Kidney (tissue), 22 donors: ENCODE results near the gene LRRC63. TPM values are rescaled to one million over a fixed set of nuclear protein-coding genes. Genes with fewer than 3 reads are reported as not detected.
"Not testable (repeated sequence)": the region's sequence is repeated elsewhere in the genome, so short reads cannot be mapped to it uniquely, and the experiment has no call there.

ENCODE experiments used
- DNase-seq, 5 donors: peaks; one replicate each; pipeline ENCODE4 v3.0.0-alpha.2; 2013 to 2020
- FAIRE-seq: peaks from 2 replicates; lab custom pipeline; 2012; peaks lifted over from hg19 to GRCh38; lab: Jason Lieb, UNC
- H3K27ac ChIP-seq, 2 donors: one replicate each; pipeline ENCODE4 v1.7.0; 2013; ENCODE audit warnings: low read depth in 2 of 2, low read length in 2 of 2, inconsistent platforms in 1 of 2
- H3K27me3 ChIP-seq: one replicate; pipeline ENCODE4 v1.7.1; 2013; ENCODE audit warnings: low read length, inconsistent platforms; ENCODE audit not compliant: control insufficient read depth, insufficient read depth
- H3K36me3 ChIP-seq, 3 donors: one replicate each; pipeline versions ENCODE4 v1.7.0 to v1.7.1; 2013; ENCODE audit warnings: low read length in 3 of 3, control low read depth in 1 of 3, inconsistent platforms in 1 of 3; ENCODE audit not compliant: insufficient read depth in 3 of 3, control insufficient read depth in 2 of 3
- H3K4me1 ChIP-seq, 3 donors: one replicate each; pipeline versions ENCODE4 v1.7.0 to v1.7.1; 2013; ENCODE audit warnings: low read length in 3 of 3, inconsistent platforms in 1 of 3, low read depth in 1 of 3; ENCODE audit not compliant: control insufficient read depth in 2 of 3, insufficient read depth in 2 of 3
- H3K4me3 ChIP-seq, 3 donors: one replicate each; pipeline versions ENCODE4 v1.7.0 to v1.8.1; 2013; ENCODE audit warnings: low read length in 3 of 3, control low read depth in 1 of 3, inconsistent platforms in 1 of 3
- H3K9ac ChIP-seq, 3 donors: one replicate each; pipeline versions ENCODE4 v1.7.0 to v1.7.1; 2013; ENCODE audit warnings: low read length in 3 of 3, control low read depth in 1 of 3, inconsistent platforms in 1 of 3
- H3K9me3 ChIP-seq, 3 donors: one replicate each; pipeline versions ENCODE4 v1.7.0 to v1.7.1; 2013; ENCODE audit warnings: low read length in 3 of 3, control low read depth in 1 of 3, inconsistent platforms in 1 of 3; ENCODE audit not compliant: control insufficient read depth in 2 of 3, insufficient read depth in 1 of 3
- intact Hi-C: fragments of 100-400 bp; cut with DNase I; formaldehyde crosslinking; loops from one replicate; pipeline ENCODE4 v1.11.1; 2022
- long read RNA-seq, 10 donors: library from polyadenylated mRNA in 1 of 10; unstranded in 1 of 10; transcript quantifications; one replicate each; pipeline ENCODE4 v2.0.0 and lab custom pipeline, GENCODE V29; 2021 to 2026
- polyA plus RNA-seq: library from polyadenylated mRNA; stranded (reverse); fragments of 350-450 nt; fragmentation: Illumina TruSeq; extraction: RNeasy Lipid Tissue Mini Kit (QIAGEN cat#74804); gene quantifications from one replicate; pipeline ENCODE4 v1.2.3, GENCODE V29; 2014; ENCODE audit warnings: low read depth, low replicate concordance; ENCODE audit not compliant: insufficient read depth
- total RNA-seq: library from RNA; stranded (reverse); fragmentation: NEBNext Ultra II Directional; extraction: Animal tissue kit (Norgen Biotek cat#: 25700); gene quantifications from one replicate; pipeline ENCODE4 v1.2.1, GENCODE V29; 2021
- TF ChIP-seq, protein P1 (sequence below): IDR thresholded peaks from 3 replicates; pipeline ENCODE4 v1.5.1; 2012; ENCODE audit warnings: mild to moderate bottlenecking, moderate library complexity, borderline replicate concordance; ENCODE audit not compliant: insufficient read depth; ENCODE audit errors: extremely low read depth
- donor health status: control.
- donor health status: control.
- donor health status: control.
- donor health status: control.
- donor health status: control.
- donor health status: DM: yes; HTN: yes; CAD: no.
- donor health status: Normal renal cell carcinoma (clear cell type).

LRRC63 gene, protein sequence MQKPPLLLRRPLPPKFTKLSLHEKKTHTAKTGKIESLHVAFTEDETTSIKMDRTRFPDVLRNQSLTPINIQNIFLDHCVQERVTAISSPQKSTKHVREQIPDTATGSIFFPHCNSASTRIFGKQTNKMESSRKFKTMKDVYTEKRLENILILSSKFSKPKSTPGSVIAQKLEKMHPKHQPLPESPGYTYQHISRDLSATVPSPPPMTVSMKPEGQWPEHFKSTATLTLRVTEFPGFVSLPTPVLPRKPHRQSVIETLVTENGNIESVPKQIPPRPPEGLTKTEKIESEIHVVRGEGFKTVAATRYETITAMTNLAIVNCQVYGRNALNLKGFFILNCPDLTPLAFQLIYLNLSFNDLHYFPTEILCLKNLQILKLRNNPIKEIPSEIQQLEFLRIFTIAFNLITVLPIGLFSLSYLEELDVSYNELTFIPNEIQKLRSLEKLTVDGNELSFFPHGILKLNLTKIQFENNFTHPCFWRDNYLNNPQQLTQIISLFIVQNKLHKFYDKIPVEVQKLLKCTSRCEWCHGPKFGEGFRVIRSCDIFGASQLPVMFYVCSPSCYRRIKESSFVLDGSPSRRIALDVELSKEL
- 0.31 TPM for total RNA-seq
- 0.17 TPM for polyA plus RNA-seq
- long read RNA-seq, donor 1, result 0 reads
- long read RNA-seq, donor 2, result 0 reads
- long read RNA-seq, donor 3, result 0 reads
- long read RNA-seq, donor 4, result 0 reads
- long read RNA-seq, donor 5, result 0 reads
- long read RNA-seq, donor 6, result 0 reads
- long read RNA-seq, donor 7, result 0 reads
- long read RNA-seq, donor 8, result 0 reads
- long read RNA-seq, donor 9, result 0 reads
- long read RNA-seq, donor 10, result 0 reads

DNA sequence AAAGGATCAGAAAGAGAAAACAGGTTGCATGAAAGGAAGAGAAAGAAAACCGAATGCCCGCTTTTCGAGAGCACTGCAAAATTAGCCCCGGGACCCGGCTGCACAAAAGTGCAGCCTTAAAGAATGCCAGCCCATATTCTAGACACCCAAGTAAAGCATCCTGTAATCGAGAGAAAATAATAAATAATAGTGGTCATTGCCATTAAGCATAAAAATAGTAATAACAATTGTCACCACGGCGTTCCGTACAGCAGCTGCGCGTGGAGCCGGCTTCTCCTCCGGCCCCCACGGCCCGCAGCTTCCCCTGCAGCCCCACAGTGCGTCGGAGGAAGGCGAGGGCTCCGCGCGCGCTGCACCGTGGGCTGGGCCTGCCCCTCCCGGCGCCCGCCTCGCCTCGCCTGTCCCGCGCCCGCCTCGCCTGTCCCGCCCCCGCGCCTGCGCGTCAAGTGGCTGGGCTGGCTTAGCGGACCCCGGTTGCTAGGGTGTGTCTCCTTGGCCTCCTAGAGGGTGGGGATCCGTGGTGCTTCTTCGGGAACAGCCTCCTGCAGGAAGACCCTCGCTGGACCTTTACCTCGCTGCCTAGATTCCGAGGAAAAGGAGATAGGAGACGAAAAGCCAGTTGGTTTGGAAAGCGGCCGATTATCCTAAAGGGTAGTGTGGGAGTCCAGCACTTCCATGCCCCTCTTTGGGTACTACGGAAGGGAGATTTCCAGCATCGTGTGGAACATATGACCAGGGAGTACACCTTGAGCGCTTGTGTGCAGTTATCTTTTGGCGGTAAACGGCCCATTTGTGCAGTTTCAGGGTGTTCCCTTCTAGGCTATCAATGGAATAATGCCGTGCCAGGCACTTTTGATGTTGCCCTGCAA, at the start of gene LRRC63:
TSS of gene LRRC63 (plus strand) at position 446 of the 869 bp plus-strand sequence. CDS start 1,107 bp downstream, outside the sequence.
- H3K27ac ChIP-seq, result no peak within 1 kb of the TSS
- peaks cover 4% of the 10 kb centered on the region for H3K27me3 ChIP-seq
- H3K9ac ChIP-seq, result peak within 1 kb of the TSS; percentile 17 to 69 (median 23)
- no peaks in the 10 kb centered on the region for H3K36me3 ChIP-seq
- TF ChIP-seq, protein P1, sequence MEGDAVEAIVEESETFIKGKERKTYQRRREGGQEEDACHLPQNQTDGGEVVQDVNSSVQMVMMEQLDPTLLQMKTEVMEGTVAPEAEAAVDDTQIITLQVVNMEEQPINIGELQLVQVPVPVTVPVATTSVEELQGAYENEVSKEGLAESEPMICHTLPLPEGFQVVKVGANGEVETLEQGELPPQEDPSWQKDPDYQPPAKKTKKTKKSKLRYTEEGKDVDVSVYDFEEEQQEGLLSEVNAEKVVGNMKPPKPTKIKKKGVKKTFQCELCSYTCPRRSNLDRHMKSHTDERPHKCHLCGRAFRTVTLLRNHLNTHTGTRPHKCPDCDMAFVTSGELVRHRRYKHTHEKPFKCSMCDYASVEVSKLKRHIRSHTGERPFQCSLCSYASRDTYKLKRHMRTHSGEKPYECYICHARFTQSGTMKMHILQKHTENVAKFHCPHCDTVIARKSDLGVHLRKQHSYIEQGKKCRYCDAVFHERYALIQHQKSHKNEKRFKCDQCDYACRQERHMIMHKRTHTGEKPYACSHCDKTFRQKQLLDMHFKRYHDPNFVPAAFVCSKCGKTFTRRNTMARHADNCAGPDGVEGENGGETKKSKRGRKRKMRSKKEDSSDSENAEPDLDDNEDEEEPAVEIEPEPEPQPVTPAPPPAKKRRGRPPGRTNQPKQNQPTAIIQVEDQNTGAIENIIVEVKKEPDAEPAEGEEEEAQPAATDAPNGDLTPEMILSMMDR, result no peak
- DNase-seq (peak; percentile 75 to 92 (median 86)), FAIRE-seq (no peak)
- intact Hi-C loops, result no loop called here
- peaks cover 0 to 3% (median 0%) of the 10 kb centered on the region in 3 donors for H3K4me1 ChIP-seq
- H3K4me3 ChIP-seq, result peak within 1 kb of the TSS; percentile 50 to 68 (median 65)
- H3K9me3 ChIP-seq, result no peaks in the 10 kb centered on the region

DNA sequence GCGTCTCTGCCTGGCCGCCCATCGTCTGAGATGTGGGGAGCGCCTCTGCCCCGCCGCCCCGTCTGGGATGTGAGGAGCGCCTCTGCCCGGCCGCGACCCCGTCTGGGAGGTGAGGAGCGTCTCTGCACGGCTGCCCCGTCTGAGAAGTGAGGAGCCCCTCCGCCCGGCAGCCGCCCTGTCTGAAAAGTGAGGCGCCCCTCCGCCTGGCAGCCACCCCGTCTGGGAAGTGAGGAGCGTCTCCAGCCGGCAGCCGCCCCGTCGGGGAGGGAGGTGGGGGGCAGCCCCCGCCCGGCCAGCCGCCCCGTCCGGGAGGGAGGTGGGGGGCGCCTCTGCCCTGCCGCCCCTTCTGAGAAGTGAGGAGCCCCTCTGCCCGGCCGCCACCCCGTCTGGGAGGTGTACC, 49.0 kb upstream of the LRRC63 start:
- H3K4me3 ChIP-seq, H3K9ac ChIP-seq, intact Hi-C loops, H3K9me3 ChIP-seq, H3K4me1 ChIP-seq, H3K27me3 ChIP-seq, H3K27ac ChIP-seq, FAIRE-seq, H3K36me3 ChIP-seq: not testable (repeated sequence)
- DNase-seq, result peak in 1 of 5 donors; percentile 75

DNA sequence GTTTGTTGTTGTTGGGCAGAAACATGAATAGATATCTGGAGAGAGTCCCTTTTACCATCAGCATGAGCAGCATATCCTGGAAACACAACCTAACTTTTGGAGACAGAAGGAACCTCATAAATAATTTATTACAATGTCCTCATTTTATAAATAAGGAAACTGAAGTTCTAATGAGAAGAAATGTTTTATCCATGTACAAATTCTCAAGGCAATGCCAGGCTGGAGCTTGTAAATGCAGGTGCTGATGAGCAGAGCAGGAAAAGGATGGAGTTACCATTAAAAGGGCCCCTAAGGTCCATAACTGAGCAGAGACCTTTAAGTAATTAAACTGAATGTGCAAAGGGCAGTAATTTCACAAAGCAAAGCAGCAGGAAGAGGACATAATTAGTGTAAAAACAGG, 47.1 kb upstream of the LRRC63 start:
- H3K27me3 ChIP-seq, result no peaks in the 10 kb centered on the region
- H3K9ac ChIP-seq, result no peak overlapping the region
- intact Hi-C loops, result no loop called here
- no peaks in the 10 kb centered on the region for H3K36me3 ChIP-seq
- no peak overlapping the region for H3K4me3 ChIP-seq
- H3K9me3 ChIP-seq, result no peaks in the 10 kb centered on the region
- H3K4me1 ChIP-seq, result no peaks in the 10 kb centered on the region
- H3K27ac ChIP-seq, result no peak overlapping the region
- TF ChIP-seq, protein P1, result no peak
- DNase-seq (no peak), FAIRE-seq (no peak)
